Spleen (tissue), 7 donors: ENCODE measurements around the gene C1GALT1.

Source experiments
- POLR2A ChIP-seq, 3 donors: fragments of 450-650 bp; IDR thresholded peaks; one replicate each; pipeline ENCODE4 v1.5.1; 2017; ENCODE audit warnings: antibody characterized with exemption in 3 of 3, mild to moderate bottlenecking in 1 of 3
- TF ChIP-seq, protein P1 (sequence below), 11 experiments: fragments of 200-600 bp in 7 of 11; fragments of 450-650 bp in 4 of 11; sonication (generic) in 4 of 11; IDR thresholded peaks in 8 of 11; conservative IDR thresholded peaks in 3 of 11; 1 replicate in 7 of 11; 2 replicates in 4 of 11; pipeline versions ENCODE4 v1.4.0 to v1.8.0; 2016 to 2021; ENCODE audit warnings: antibody characterized with exemption in 11 of 11, inconsistent platforms in 4 of 11, mild to moderate bottlenecking in 1 of 11
- donor health status: DM: no; HTN: no; CAD: no; lungs with moderate emphysema.
- donor health status: DM: no; HTN: no; CAD: no.
- donor health status: DM: no; HTN: no; CAD: no.

GRCh38 chr7:7292608-7293007 is 110.3 kb downstream of the C1GALT1 start:
- TF ChIP-seq, protein P1, sequence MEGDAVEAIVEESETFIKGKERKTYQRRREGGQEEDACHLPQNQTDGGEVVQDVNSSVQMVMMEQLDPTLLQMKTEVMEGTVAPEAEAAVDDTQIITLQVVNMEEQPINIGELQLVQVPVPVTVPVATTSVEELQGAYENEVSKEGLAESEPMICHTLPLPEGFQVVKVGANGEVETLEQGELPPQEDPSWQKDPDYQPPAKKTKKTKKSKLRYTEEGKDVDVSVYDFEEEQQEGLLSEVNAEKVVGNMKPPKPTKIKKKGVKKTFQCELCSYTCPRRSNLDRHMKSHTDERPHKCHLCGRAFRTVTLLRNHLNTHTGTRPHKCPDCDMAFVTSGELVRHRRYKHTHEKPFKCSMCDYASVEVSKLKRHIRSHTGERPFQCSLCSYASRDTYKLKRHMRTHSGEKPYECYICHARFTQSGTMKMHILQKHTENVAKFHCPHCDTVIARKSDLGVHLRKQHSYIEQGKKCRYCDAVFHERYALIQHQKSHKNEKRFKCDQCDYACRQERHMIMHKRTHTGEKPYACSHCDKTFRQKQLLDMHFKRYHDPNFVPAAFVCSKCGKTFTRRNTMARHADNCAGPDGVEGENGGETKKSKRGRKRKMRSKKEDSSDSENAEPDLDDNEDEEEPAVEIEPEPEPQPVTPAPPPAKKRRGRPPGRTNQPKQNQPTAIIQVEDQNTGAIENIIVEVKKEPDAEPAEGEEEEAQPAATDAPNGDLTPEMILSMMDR (IDR thresholded peaks at IDR 0.05 in 8 of 11, conservative IDR thresholded peaks at IDR 0.05 in 3 of 11) = no peak
- no peak for TF ChIP-seq POLR2A (IDR thresholded peaks at IDR 0.05)
